Stomach (tissue), 9 donors: ENCODE data around the gene GLCE. TPM values are rescaled to one million over a fixed set of nuclear protein-coding genes. Genes with fewer than 3 reads are reported as not detected.

Source experiments
- DNase-seq, 2 donors: peaks; one replicate each; pipeline versions ENCODE4 v3.0.0 to v3.0.0-alpha.2; 2013 to 2019
- H3K27ac ChIP-seq, 5 donors: fragments of 200-600 bp in 4 of 5; sonication (generic) in 4 of 5; one replicate each; pipeline ENCODE4 v1.5.1; 2013 to 2019; ENCODE audit warnings: mild to moderate bottlenecking in 1 of 5, moderate library complexity in 1 of 5
- H3K27me3 ChIP-seq, 3 donors: fragments of 200-600 bp; sonication (generic); one replicate each; pipeline ENCODE4 v1.5.1; 2017 to 2019; ENCODE audit warnings: mixed run types in 1 of 3
- H3K36me3 ChIP-seq, 4 donors: fragments of 200-600 bp; sonication (generic); 1 replicate in 3 of 4; 2 replicates in 1 of 4; pipeline ENCODE4 v1.5.1; 2016 to 2019
- H3K4me1 ChIP-seq, 4 donors: fragments of 200-600 bp; sonication (generic); one replicate each; pipeline ENCODE4 v1.5.1; 2016 to 2019
- H3K4me3 ChIP-seq, 4 donors: fragments of 200-600 bp; sonication (generic) in 3 of 4; one replicate each; pipeline ENCODE4 v1.5.1; 2016 to 2019; ENCODE audit warnings: mild to moderate bottlenecking in 1 of 4
- H3K9me3 ChIP-seq, 4 donors: fragments of 200-600 bp; sonication (generic); one replicate each; pipeline ENCODE4 v1.5.1; 2016 to 2019
- CTCF ChIP-seq, 7 experiments: fragments of 450-650 bp in 4 of 7; fragments of 200-600 bp in 3 of 7; sonication (generic) in 3 of 7; IDR thresholded peaks; one replicate each; pipeline ENCODE4 v1.5.1; 2016 to 2019; ENCODE audit warnings: antibody characterized with exemption in 7 of 7, control low read depth in 2 of 7, mild to moderate bottlenecking in 1 of 7
- EP300 ChIP-seq: sonication (generic); formaldehyde crosslinking; IDR thresholded peaks from one replicate; pipeline ENCODE4 v1.6.1; 2017; ENCODE audit warnings: antibody characterized with exemption
- POLR2A ChIP-seq, 4 donors: fragments of 450-650 bp; IDR thresholded peaks; one replicate each; pipeline ENCODE4 v1.6.1; 2016; ENCODE audit warnings: antibody characterized with exemption in 4 of 4, control low read depth in 2 of 4, mild to moderate bottlenecking in 1 of 4, moderate library complexity in 1 of 4
- POLR2AphosphoS5 ChIP-seq, 3 donors: sonication (generic); formaldehyde crosslinking; IDR thresholded peaks; one replicate each; pipeline ENCODE4 v1.6.1; 2016; ENCODE audit warnings: antibody characterized with exemption in 3 of 3
- WGBS, 5 donors: extraction: QIAGEN DNeasy Blood & Tissue Kit in 3 of 5; methylation state at CpG; one replicate each; pipeline versions ENCODE4 v1.1.5 to v1.1.7; 2013 to 2018; 5-methylcytosine and 5-hydroxymethylcytosine counted together
- intact Hi-C: fragments of 100-400 bp; cut with DNase I; formaldehyde crosslinking; loops from one replicate; pipeline ENCODE4 v1.15.1; 2023; ENCODE audit warnings: low total_unique reads
- polyA plus RNA-seq, 3 donors: library from polyadenylated mRNA; stranded (reverse); fragments of 200-250 nt; gene quantifications; one replicate each; pipeline ENCODE4 v1.2.3, GENCODE V29; 2013
- total RNA-seq, 5 donors: library from RNA; depleted of rRNA; stranded (reverse); fragments of >200 nt; gene quantifications; one replicate each; pipeline versions ENCODE4 v1.1.0 to v1.2.3, GENCODE V29; 2014 to 2016
- donor health status: healthy with polysubstance abuse.
- donor health status: Bipolar disorder and iron deficiency.
- donor health status: healthy.

GLCE gene
- total and polyA plus RNA-seq, 8 donors: 5.5 to 50.9 (median 22.1) TPM

- peak overlapping the region in 1 of 5 donors; percentile 32 for H3K27ac ChIP-seq
- H3K4me3 ChIP-seq: no peak overlapping the region
- H3K36me3 ChIP-seq: no peaks in the 10 kb centered on the region
- H3K4me1 ChIP-seq: peaks cover 0 to 8% (median 0%) of the 10 kb centered on the region in 4 donors
- TF ChIP-seq EP300 (no peak), POLR2AphosphoS5 (IDR thresholded peaks at IDR 0.05) (no peak), CTCF (IDR thresholded peaks at IDR 0.05) (no peak), POLR2A (IDR thresholded peaks at IDR 0.05) (no peak)
- no peaks in the 10 kb centered on the region for H3K27me3 ChIP-seq
- intact Hi-C loops: no loop called here
- H3K9me3 ChIP-seq: no peaks in the 10 kb centered on the region
- DNase-seq: no peak
- WGBS, 5 donors: 78 to 95% (median 83%) methylated on average over 6 of the region's 6 CpGs
These were observed 153.7 kb downstream of the GLCE start for GRCh38 chr15:69314131-69314530.

- Histone ChIP-seq H3K4me3 (no peak overlapping the region), H3K27ac (no peak overlapping the region), H3K36me3 (no peaks in the 10 kb centered on the region), H3K9me3 (no peaks in the 10 kb centered on the region), H3K4me1 (peaks cover 0 to 8% (median 0%) of the 10 kb centered on the region in 4 donors), H3K27me3 (no peaks in the 10 kb centered on the region)
- no peak for DNase-seq
- 77 to 89% (median 82%) methylated on average over 8 of the region's 8 CpGs for WGBS, 5 donors
- intact Hi-C loops: no loop called here
- TF ChIP-seq POLR2AphosphoS5 (IDR thresholded peaks at IDR 0.05) (no peak), CTCF (IDR thresholded peaks at IDR 0.05) (no peak), EP300 (no peak), POLR2A (IDR thresholded peaks at IDR 0.05) (no peak)
These were observed 154.3 kb downstream of the GLCE start for GRCh38 chr15:69314736-69315135.

GRCh38 chr15:69315402-69316110 is 155.1 kb downstream of the GLCE start:
- Histone ChIP-seq H3K4me1 (peaks cover 0 to 8% (median 0%) of the 10 kb centered on the region in 4 donors), H3K36me3 (no peaks in the 10 kb centered on the region), H3K27me3 (no peaks in the 10 kb centered on the region), H3K4me3 (no peak overlapping the region), H3K27ac (peak overlapping the region in 1 of 5 donors; percentile 9), H3K9me3 (no peaks in the 10 kb centered on the region)
- intact Hi-C loops: no loop called here
- no peak for DNase-seq
- 79 to 89% (median 84%) methylated on average over 9 of the region's 9 CpGs for WGBS, 5 donors
- TF ChIP-seq CTCF (IDR thresholded peaks at IDR 0.05) (no peak), POLR2AphosphoS5 (IDR thresholded peaks at IDR 0.05) (no peak), POLR2A (IDR thresholded peaks at IDR 0.05) (no peak), EP300 (no peak)

GRCh38 chr15:69316291-69316690 is 155.9 kb downstream of the GLCE start:
- no peak for DNase-seq
- H3K27ac ChIP-seq: no peak overlapping the region
- H3K4me1 ChIP-seq: peaks cover 0 to 8% (median 0%) of the 10 kb centered on the region in 4 donors
- H3K4me3 ChIP-seq: no peak overlapping the region
- WGBS, 5 donors: 85 to 93% (median 88%) methylated on average over 8 of the region's 8 CpGs
- no peak for TF ChIP-seq CTCF (IDR thresholded peaks at IDR 0.05)
- TF ChIP-seq POLR2AphosphoS5 (IDR thresholded peaks at IDR 0.05): no peak
- no peak for TF ChIP-seq EP300
- no peak for TF ChIP-seq POLR2A (IDR thresholded peaks at IDR 0.05)
- H3K27me3 ChIP-seq: no peaks in the 10 kb centered on the region
- no peaks in the 10 kb centered on the region for H3K9me3 ChIP-seq
- intact Hi-C loops: no loop called here
- no peaks in the 10 kb centered on the region for H3K36me3 ChIP-seq
